ENCODE results near the gene SPPL3.

SPPL3 gene

DNA sequence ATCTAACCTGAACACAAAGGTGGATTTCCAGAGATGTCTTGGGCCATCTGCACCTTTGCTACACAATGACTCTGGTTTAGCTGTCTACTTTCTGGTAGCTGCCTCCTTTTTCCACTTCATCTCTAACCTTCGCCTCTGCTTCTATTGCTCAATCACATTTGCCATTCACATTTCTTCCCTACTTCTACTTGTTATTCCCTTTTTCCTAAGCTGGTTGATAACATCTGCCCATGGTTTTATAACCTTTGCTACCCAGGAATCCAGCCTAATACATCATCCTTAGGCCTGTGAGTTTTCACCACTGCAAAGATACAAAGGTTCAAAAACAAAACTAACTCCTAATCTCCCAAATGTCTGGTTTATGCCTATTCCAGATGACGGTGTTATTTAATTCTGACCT is 13.2 kb downstream of the SPPL3 start:
- no peak overlapping the region for H3K27ac ChIP-seq (ENCODE audit: low read length)
- H3K4me1 ChIP-seq (ENCODE audit: control insufficient read depth in 1 of 2, insufficient read depth in 2 of 2, low read length in 2 of 2), result peaks cover 6 to 22% of the 10 kb centered on the region in 2 donors

DNA sequence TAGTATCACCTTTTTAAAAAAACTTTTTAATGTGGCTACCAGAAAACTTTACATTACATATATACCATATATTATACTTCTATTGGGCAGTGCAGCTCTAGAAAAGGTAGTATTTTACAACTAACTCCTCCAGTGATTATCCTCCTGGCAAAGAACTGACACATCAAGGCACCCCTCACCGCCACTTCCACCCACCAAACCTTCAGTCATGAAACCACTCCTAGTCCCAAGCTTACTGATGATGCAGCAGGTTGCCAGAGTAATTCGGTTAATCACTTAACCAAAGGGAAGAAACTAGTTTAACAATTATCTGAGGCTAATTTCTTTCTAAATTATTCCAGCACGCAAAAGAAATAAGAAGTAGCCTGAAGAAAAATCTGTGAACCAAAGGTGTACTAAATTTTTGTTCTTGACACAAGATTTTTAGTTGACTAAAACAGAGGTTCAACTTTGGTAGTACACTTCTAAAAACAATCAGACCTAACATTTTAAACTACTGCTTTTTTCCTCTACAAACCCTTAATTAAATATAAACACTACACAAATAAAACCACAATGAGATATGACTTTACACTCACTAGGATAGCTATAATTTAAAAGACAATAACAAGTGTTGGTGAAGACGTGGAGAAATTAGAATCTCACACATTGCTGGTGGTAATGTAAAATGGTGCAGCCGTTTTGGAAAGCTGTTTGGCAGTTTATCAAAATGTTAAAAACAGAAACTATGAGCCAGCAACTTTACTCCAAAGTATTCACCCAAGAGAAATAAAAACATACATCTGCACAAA is 16.7 kb downstream of the SPPL3 start:
- Histone ChIP-seq H3K4me3 (ENCODE audit: low read depth in 1 of 2, low read length in 2 of 2) (no peak overlapping the region), H3K27ac (ENCODE audit: low read length) (no peak overlapping the region), H3K9me3 (ENCODE audit: control insufficient read depth in 1 of 2, low read length in 2 of 2) (no peaks in the 10 kb centered on the region), H3K4me1 (ENCODE audit: control insufficient read depth in 1 of 2, insufficient read depth in 2 of 2, low read length in 2 of 2) (peaks cover 6 to 27% of the 10 kb centered on the region in 2 donors), H3K27me3 (ENCODE audit: low read depth, low read length) (no peaks in the 10 kb centered on the region), H3K36me3 (ENCODE audit: control insufficient read depth in 1 of 2, insufficient read depth in 2 of 2, low read length in 2 of 2) (no peaks in the 10 kb centered on the region)

More for the DNA sequence above, 13.2 kb downstream of the SPPL3 start:
- no peaks in the 10 kb centered on the region for H3K9me3 ChIP-seq (ENCODE audit: control insufficient read depth in 1 of 2, low read length in 2 of 2)
- H3K4me3 ChIP-seq (ENCODE audit: low read depth in 1 of 2, low read length in 2 of 2), result no peak overlapping the region
- no peaks in the 10 kb centered on the region for H3K27me3 ChIP-seq (ENCODE audit: low read depth, low read length)
- H3K36me3 ChIP-seq (ENCODE audit: control insufficient read depth in 1 of 2, insufficient read depth in 2 of 2, low read length in 2 of 2), result peaks cover 0 to 6% of the 10 kb centered on the region in 2 donors

DNA sequence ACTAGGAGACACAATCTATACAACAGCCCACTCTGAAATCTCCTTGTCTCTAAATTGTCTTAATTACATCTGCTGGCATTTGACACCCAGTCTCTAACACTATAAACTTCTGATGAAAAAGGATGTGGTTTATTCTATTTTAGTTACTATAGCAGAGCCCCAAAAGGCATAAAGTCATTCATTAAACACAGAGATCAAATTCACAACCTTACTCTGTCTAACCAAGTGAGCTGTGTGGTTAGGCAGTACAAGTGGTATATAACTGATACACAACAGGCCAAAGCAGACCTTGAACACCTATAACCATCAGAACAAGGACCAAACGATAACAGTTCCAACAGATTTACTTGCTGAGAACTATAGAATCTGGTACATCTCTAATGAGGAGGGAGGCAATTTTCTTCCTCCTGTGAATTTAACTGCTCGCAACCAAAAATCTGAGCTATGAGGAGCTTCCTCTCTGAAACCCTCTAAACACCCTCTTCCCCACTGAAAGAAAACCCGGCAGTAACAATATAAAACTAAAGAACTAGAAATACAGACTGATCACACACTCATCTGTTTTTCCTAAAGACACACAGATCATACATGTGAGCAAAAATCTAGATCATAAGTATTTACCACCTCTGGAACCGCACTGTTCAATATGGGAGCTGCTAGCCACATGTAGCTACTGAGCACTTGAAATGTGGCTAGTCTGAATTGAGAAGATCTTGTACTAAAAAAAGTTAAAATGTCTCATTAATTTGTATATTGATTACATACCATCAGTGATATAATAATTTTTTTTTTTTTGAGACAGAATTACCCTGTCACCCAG is 17.7 kb downstream of the SPPL3 start:
- no peaks in the 10 kb centered on the region for H3K36me3 ChIP-seq (ENCODE audit: control insufficient read depth in 1 of 2, insufficient read depth in 2 of 2, low read length in 2 of 2)
- H3K9me3 ChIP-seq (ENCODE audit: control insufficient read depth in 1 of 2, low read length in 2 of 2), result no peaks in the 10 kb centered on the region
- H3K27ac ChIP-seq (ENCODE audit: low read length), result no peak overlapping the region
- no peaks in the 10 kb centered on the region for H3K27me3 ChIP-seq (ENCODE audit: low read depth, low read length)
- H3K4me1 ChIP-seq (ENCODE audit: control insufficient read depth in 1 of 2, insufficient read depth in 2 of 2, low read length in 2 of 2), result peaks cover 6 to 27% of the 10 kb centered on the region in 2 donors
- no peak overlapping the region for H3K4me3 ChIP-seq (ENCODE audit: low read depth in 1 of 2, low read length in 2 of 2)

DNA sequence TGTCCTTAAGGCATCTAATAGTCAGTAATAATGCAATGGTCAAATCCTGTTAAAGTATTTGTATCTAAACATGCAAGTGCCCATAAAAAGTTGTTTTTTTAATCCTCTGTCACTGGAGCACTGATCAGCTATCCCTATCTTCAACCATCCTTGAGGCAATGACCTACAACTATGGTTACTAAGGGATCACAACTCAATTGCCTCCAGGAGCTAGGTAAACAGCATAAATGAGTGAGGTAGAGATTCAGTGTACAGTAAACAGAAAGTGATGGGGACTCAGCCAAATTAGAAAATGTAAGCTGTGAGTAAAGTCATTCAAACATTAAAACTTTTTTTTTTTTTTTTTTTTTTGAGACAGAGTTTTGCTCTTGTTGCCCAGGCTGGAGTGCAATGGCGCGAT is 18.6 kb downstream of the SPPL3 start:
- no peaks in the 10 kb centered on the region for H3K9me3 ChIP-seq (ENCODE audit: control insufficient read depth in 1 of 2, low read length in 2 of 2)
- no peak overlapping the region for H3K27ac ChIP-seq (ENCODE audit: low read length)
- no peak overlapping the region for H3K4me3 ChIP-seq (ENCODE audit: low read depth in 1 of 2, low read length in 2 of 2)
- H3K4me1 ChIP-seq (ENCODE audit: control insufficient read depth in 1 of 2, insufficient read depth in 2 of 2, low read length in 2 of 2), result peaks cover 0 to 23% of the 10 kb centered on the region in 2 donors
- no peaks in the 10 kb centered on the region for H3K36me3 ChIP-seq (ENCODE audit: control insufficient read depth in 1 of 2, insufficient read depth in 2 of 2, low read length in 2 of 2)
- H3K27me3 ChIP-seq (ENCODE audit: low read depth, low read length), result no peaks in the 10 kb centered on the region

DNA sequence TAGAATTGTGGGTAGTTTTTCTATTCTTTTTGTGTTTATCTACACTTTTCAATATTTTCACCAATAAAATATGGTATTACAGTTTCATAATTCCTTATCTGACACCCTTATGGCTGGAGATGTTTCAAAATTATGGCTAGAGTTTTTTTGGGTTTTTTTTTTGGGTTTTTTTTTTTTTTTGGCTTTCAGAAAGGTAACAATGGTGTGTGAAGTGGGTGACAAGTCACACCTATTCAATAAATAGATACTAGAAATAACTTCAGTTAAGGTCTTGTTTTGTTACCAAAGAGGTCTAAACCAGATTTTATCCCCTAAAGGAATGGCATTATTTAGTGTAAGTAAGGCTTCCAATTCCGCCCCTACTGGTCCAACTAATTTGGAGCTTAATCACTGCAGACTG is 19.5 kb downstream of the SPPL3 start:
- Histone ChIP-seq H3K4me3 (ENCODE audit: low read depth in 1 of 2, low read length in 2 of 2) (no peak overlapping the region), H3K9me3 (ENCODE audit: control insufficient read depth in 1 of 2, low read length in 2 of 2) (no peaks in the 10 kb centered on the region), H3K27me3 (ENCODE audit: low read depth, low read length) (no peaks in the 10 kb centered on the region), H3K4me1 (ENCODE audit: control insufficient read depth in 1 of 2, insufficient read depth in 2 of 2, low read length in 2 of 2) (peaks cover 0 to 23% of the 10 kb centered on the region in 2 donors), H3K27ac (ENCODE audit: low read length) (no peak overlapping the region), H3K36me3 (ENCODE audit: control insufficient read depth in 1 of 2, insufficient read depth in 2 of 2, low read length in 2 of 2) (no peaks in the 10 kb centered on the region)

DNA sequence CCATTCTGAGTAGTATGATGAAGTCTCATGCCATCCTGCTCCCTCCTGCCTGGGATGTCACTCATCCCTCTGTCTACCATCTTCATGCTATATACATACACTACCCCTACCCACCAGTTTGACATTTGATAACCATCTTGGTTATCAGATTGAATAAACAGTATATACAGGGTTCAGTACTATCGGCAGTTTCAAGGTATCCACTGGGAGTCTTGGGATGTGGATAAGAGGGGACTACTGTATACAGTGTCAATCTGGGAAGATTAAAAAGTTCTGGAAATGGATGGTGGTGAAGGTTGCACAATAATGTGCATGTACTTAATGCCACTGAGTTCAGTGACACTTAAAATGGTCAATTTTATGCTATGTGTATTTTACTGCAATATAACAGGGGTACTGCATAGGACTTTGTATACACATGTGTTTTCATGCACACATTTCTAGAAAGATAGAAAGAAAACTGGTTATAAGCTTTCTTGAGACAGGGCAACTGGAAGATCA is 22.1 kb downstream of the SPPL3 start:
- Histone ChIP-seq H3K27me3 (ENCODE audit: low read depth, low read length) (no peaks in the 10 kb centered on the region), H3K36me3 (ENCODE audit: control insufficient read depth in 1 of 2, insufficient read depth in 2 of 2, low read length in 2 of 2) (no peaks in the 10 kb centered on the region), H3K4me3 (ENCODE audit: low read depth in 1 of 2, low read length in 2 of 2) (no peak overlapping the region), H3K4me1 (ENCODE audit: control insufficient read depth in 1 of 2, insufficient read depth in 2 of 2, low read length in 2 of 2) (peaks cover 0 to 7% of the 10 kb centered on the region in 2 donors), H3K9me3 (ENCODE audit: control insufficient read depth in 1 of 2, low read length in 2 of 2) (no peaks in the 10 kb centered on the region), H3K27ac (ENCODE audit: low read length) (no peak overlapping the region)

GRCh38 chr12:120879718-120880300 is 24.3 kb downstream of the SPPL3 start:
- Histone ChIP-seq H3K36me3 (ENCODE audit: control insufficient read depth in 1 of 2, insufficient read depth in 2 of 2, low read length in 2 of 2) (no peaks in the 10 kb centered on the region), H3K27ac (ENCODE audit: low read length) (no peak overlapping the region), H3K27me3 (ENCODE audit: low read depth, low read length) (no peaks in the 10 kb centered on the region), H3K4me1 (ENCODE audit: control insufficient read depth in 1 of 2, insufficient read depth in 2 of 2, low read length in 2 of 2) (no peaks in the 10 kb centered on the region), H3K4me3 (ENCODE audit: low read depth in 1 of 2, low read length in 2 of 2) (no peak overlapping the region), H3K9me3 (ENCODE audit: control insufficient read depth in 1 of 2, low read length in 2 of 2) (no peaks in the 10 kb centered on the region)

DNA sequence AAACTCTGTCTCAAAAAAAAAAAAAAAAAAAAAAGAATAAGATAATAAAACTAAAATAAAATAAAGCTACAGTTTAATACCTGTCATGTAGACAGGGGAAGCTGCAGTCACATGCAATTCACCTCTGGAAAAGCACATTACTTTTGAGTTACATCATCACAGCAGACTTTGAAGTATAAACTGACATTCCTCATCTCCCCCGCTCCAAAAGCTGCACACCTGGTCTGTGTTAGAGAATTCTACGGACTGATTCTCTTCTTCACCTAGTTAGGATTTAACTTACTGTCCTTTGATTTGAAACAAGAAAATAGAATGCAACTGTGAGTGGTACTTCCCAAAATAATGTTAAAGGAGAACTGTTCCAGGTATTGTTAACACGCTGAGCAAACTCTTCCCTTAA is 25.1 kb downstream of the SPPL3 start:
- Histone ChIP-seq H3K27ac (ENCODE audit: low read length) (no peak overlapping the region), H3K4me3 (ENCODE audit: low read depth in 1 of 2, low read length in 2 of 2) (no peak overlapping the region), H3K9me3 (ENCODE audit: control insufficient read depth in 1 of 2, low read length in 2 of 2) (no peaks in the 10 kb centered on the region), H3K36me3 (ENCODE audit: control insufficient read depth in 1 of 2, insufficient read depth in 2 of 2, low read length in 2 of 2) (no peaks in the 10 kb centered on the region), H3K27me3 (ENCODE audit: low read depth, low read length) (no peaks in the 10 kb centered on the region), H3K4me1 (ENCODE audit: control insufficient read depth in 1 of 2, insufficient read depth in 2 of 2, low read length in 2 of 2) (no peaks in the 10 kb centered on the region)

DNA sequence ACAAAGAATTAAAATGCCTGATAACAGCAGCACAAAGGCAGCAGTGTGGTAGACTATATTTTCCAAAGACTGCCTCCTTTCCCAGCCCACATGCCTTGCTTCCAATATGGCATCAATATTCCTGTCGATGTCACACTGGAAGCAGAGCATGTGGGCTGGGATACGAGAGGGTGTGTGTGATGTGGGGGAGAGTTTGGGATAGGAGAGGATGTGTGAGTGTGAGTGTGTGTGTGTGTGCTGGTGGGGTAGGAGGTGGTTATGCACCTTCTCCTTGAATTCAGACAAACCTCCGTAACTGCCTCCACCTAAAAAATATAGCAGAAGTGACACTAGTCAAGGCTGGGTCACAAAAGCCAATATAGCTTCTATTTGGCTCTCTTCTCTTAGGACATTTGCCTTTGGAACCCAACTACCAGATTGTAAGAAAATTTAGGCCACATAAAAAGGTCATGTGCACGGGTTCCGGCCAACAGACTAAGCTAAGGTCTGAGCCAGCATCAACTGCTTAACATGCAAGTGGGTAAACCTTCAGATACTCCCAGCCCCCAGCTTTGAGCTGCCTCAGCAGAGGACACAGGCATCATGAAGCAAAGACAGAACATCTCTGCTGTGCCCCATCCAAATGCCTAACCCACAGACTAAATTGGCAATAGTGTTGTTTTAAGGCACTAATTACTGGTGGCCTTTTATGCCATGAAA is 29.5 kb downstream of the SPPL3 start:
- no peak overlapping the region for H3K27ac ChIP-seq (ENCODE audit: low read length)
- no peaks in the 10 kb centered on the region for H3K9me3 ChIP-seq (ENCODE audit: control insufficient read depth in 1 of 2, low read length in 2 of 2)
- no peaks in the 10 kb centered on the region for H3K27me3 ChIP-seq (ENCODE audit: low read depth, low read length)
- no peak overlapping the region for H3K4me3 ChIP-seq (ENCODE audit: low read depth in 1 of 2, low read length in 2 of 2)
- peaks cover 0 to 16% of the 10 kb centered on the region in 2 donors for H3K4me1 ChIP-seq (ENCODE audit: control insufficient read depth in 1 of 2, insufficient read depth in 2 of 2, low read length in 2 of 2)
- H3K36me3 ChIP-seq (ENCODE audit: control insufficient read depth in 1 of 2, insufficient read depth in 2 of 2, low read length in 2 of 2), result no peaks in the 10 kb centered on the region

GRCh38 chr12:120873226-120873625 is 30.9 kb downstream of the SPPL3 start:
- peaks cover 0 to 16% of the 10 kb centered on the region in 2 donors for H3K4me1 ChIP-seq (ENCODE audit: control insufficient read depth in 1 of 2, insufficient read depth in 2 of 2, low read length in 2 of 2)
- no peaks in the 10 kb centered on the region for H3K27me3 ChIP-seq (ENCODE audit: low read depth, low read length)
- no peaks in the 10 kb centered on the region for H3K36me3 ChIP-seq (ENCODE audit: control insufficient read depth in 1 of 2, insufficient read depth in 2 of 2, low read length in 2 of 2)
- no peaks in the 10 kb centered on the region for H3K9me3 ChIP-seq (ENCODE audit: control insufficient read depth in 1 of 2, low read length in 2 of 2)
- no peak overlapping the region for H3K27ac ChIP-seq (ENCODE audit: low read length)
- H3K4me3 ChIP-seq (ENCODE audit: low read depth in 1 of 2, low read length in 2 of 2), result no peak overlapping the region

- Histone ChIP-seq H3K27me3 (ENCODE audit: low read depth, low read length) (no peaks in the 10 kb centered on the region), H3K9me3 (ENCODE audit: control insufficient read depth in 1 of 2, low read length in 2 of 2) (no peaks in the 10 kb centered on the region), H3K36me3 (ENCODE audit: control insufficient read depth in 1 of 2, insufficient read depth in 2 of 2, low read length in 2 of 2) (no peaks in the 10 kb centered on the region), H3K27ac (ENCODE audit: low read length) (no peak overlapping the region), H3K4me1 (ENCODE audit: control insufficient read depth in 1 of 2, insufficient read depth in 2 of 2, low read length in 2 of 2) (peaks cover 0 to 16% of the 10 kb centered on the region in 2 donors), H3K4me3 (ENCODE audit: low read depth in 1 of 2, low read length in 2 of 2) (no peak overlapping the region)
Observed at GRCh38 chr12:120872487-120872886, 31.7 kb downstream of the SPPL3 start.
